SK-N-SH (cell line): ENCODE measurements around the gene CATSPERB. TPM values are rescaled to one million over a fixed set of nuclear protein-coding genes. Genes with fewer than 3 reads are reported as not detected.

Experiments
- CTCF ChIA-PET: fragments of 300-600, 350-600 bp; formaldehyde crosslinking; extraction: SDS; loops from one replicate; lab custom pipeline; 2021; lab: Yijun Ruan, JAX
- POLR2A ChIA-PET: fragments of 350-600 bp; sonication (Branson Sonifier 250); formaldehyde crosslinking; extraction: SDS; loops from one replicate; lab custom pipeline; 2020; ENCODE audit warnings: antibody characterized with exemption, inconsistent platforms; lab: Yijun Ruan, JAX
- DNase-seq: peaks from one replicate; pipeline ENCODE4 v3.0.0; 2012
- H2AFZ ChIP-seq: fragments of 200-600 bp; sonication (generic); 2 replicates; pipeline ENCODE4 v1.8.1; 2016; ENCODE audit warnings: antibody characterized with exemption, mild to moderate bottlenecking, low read depth
- H3F3A ChIP-seq: fragments of 200-600 bp; sonication (generic); replicated peaks from 2 replicates; pipeline ENCODE3; 2016; ENCODE audit warnings: antibody characterized with exemption, mild to moderate bottlenecking; ENCODE audit not compliant: insufficient read depth
- H3K27ac ChIP-seq, 2 experiments: fragments of 200-500 bp in 1 of 2; fragments of 200-600 bp in 1 of 2; sonication (Bioruptor generic) in 1 of 2; sonication (generic), shearing (Covaris generic) in 1 of 2; 2 replicates each; pipeline versions ENCODE4 v1.5.1 to v1.6.1; 2014 to 2016; ENCODE audit warnings: low read depth in 2 of 2, inconsistent platforms in 1 of 2, low read length in 1 of 2, mild to moderate bottlenecking in 1 of 2, mixed read lengths in 1 of 2
- H3K27me3 ChIP-seq: fragments of 200-600 bp; sonication (generic), shearing (Covaris generic); 2 replicates; pipeline ENCODE4 v1.6.1; 2016; ENCODE audit warnings: mixed run types; ENCODE audit not compliant: insufficient read depth
- H3K36me3 ChIP-seq, 2 experiments: fragments of 200-500 bp in 1 of 2; fragments of 200-600 bp in 1 of 2; sonication (Bioruptor generic) in 1 of 2; sonication (generic) in 1 of 2; replicated peaks in 1 of 2; 2 replicates each; pipeline versions ENCODE3 to v1.5.1; 2014 to 2016; ENCODE audit warnings: low read length in 1 of 2, mild to moderate bottlenecking in 1 of 2; ENCODE audit not compliant: insufficient read depth in 2 of 2, control insufficient read depth in 1 of 2
- H3K4me1 ChIP-seq, 2 experiments: fragments of 200-500 bp in 1 of 2; fragments of 200-600 bp in 1 of 2; sonication (Bioruptor generic) in 1 of 2; sonication (generic), shearing (Covaris generic) in 1 of 2; 2 replicates each; pipeline versions ENCODE4 v1.5.1 to v1.6.1; 2014 to 2016; ENCODE audit warnings: low read depth in 1 of 2, low read length in 1 of 2, mixed run types in 1 of 2; ENCODE audit not compliant: insufficient read depth in 2 of 2, control insufficient read depth in 1 of 2
- H3K4me2 ChIP-seq: fragments of 200-600 bp; sonication (generic), shearing (Covaris generic); 2 replicates; pipeline ENCODE4 v1.6.1; 2017; ENCODE audit warnings: mixed run types
- H3K4me3 ChIP-seq, 2 experiments: fragments of 200-500 bp in 1 of 2; fragments of 200-600 bp in 1 of 2; sonication (Bioruptor generic) in 1 of 2; sonication (generic), shearing (Covaris generic) in 1 of 2; 2 replicates each; pipeline versions ENCODE4 v1.5.1 to v1.8.1; 2014 to 2016; ENCODE audit warnings: low read depth in 2 of 2, inconsistent platforms in 1 of 2, low read length in 1 of 2, mild to moderate bottlenecking in 1 of 2, mixed read lengths in 1 of 2, moderate library complexity in 1 of 2
- H3K79me2 ChIP-seq: fragments of 200-600 bp; sonication (generic); 2 replicates; pipeline ENCODE4 v1.8.1; 2017; ENCODE audit warnings: mild to moderate bottlenecking; ENCODE audit not compliant: insufficient read depth
- H3K9ac ChIP-seq: fragments of 200-600 bp; sonication (generic); 2 replicates; pipeline ENCODE4 v1.6.1; 2017; ENCODE audit warnings: mixed run types
- H3K9me2 ChIP-seq: fragments of 200-600 bp; sonication (generic); 2 replicates; pipeline ENCODE4 v1.6.1; 2017; ENCODE audit warnings: mixed run types
- H3K9me3 ChIP-seq: fragments of 200-600 bp; sonication (generic); 2 replicates; pipeline ENCODE4 v1.6.1; 2017; ENCODE audit warnings: mixed run types, mild to moderate bottlenecking, moderate library complexity
- H4K20me1 ChIP-seq: fragments of 200-600 bp; sonication (generic); 2 replicates; pipeline ENCODE4 v1.6.1; 2017; ENCODE audit warnings: mild to moderate bottlenecking, mixed run types; ENCODE audit not compliant: insufficient read depth
- EP300 ChIP-seq, 2 experiments: IDR thresholded peaks; 2 replicates each; pipeline versions ENCODE4 v1.4.0 to v1.6.1; 2012; ENCODE audit warnings: borderline replicate concordance in 1 of 2, low read depth in 1 of 2, low read length in 1 of 2
- FOXJ3 ChIP-seq: sonication (generic); formaldehyde crosslinking; IDR thresholded peaks from 2 replicates; pipeline ENCODE4 v1.5.1; 2020; ENCODE audit warnings: mild to moderate bottlenecking, missing genetic modification reagents
- GABPA ChIP-seq: IDR thresholded peaks from 2 replicates; pipeline ENCODE4 v1.4.0; 2012; ENCODE audit warnings: low read depth, mild to moderate bottlenecking
- GATA2 ChIP-seq: sonication (generic); formaldehyde crosslinking; IDR thresholded peaks from 2 replicates; pipeline ENCODE4 v1.5.0; 2020; ENCODE audit warnings: mild to moderate bottlenecking, missing genetic modification reagents
- IRF3 ChIP-seq: fragments of 150-350 bp; IDR thresholded peaks from 2 replicates; pipeline ENCODE4 v1.6.1; 2016; ENCODE audit warnings: mild to moderate bottlenecking, low read depth, low read length
- MEF2A ChIP-seq: IDR thresholded peaks from 2 replicates; pipeline ENCODE4 v1.4.0; 2012; ENCODE audit warnings: low read depth, borderline replicate concordance
- MXI1 ChIP-seq: IDR thresholded peaks from 2 replicates; pipeline ENCODE4 v1.6.1; 2012; ENCODE audit warnings: mild to moderate bottlenecking, low read depth, low read length, improper control_type of control experiment
- NRF1 ChIP-seq: IDR thresholded peaks from 2 replicates; pipeline ENCODE4 v1.6.1; 2012; ENCODE audit warnings: low read depth, mild to moderate bottlenecking, low read length
- RCOR1 ChIP-seq: fragments of 150-350 bp; IDR thresholded peaks from 2 replicates; pipeline ENCODE4 v1.6.1; 2017; ENCODE audit warnings: antibody characterized with exemption, low read length
- RFX5 ChIP-seq: IDR thresholded peaks from 2 replicates; pipeline ENCODE4 v1.6.1; 2012; ENCODE audit warnings: mild to moderate bottlenecking, improper control_type of control experiment, low read length
- RXRA ChIP-seq: IDR thresholded peaks from 2 replicates; pipeline ENCODE4 v1.4.0; 2012; ENCODE audit warnings: low read depth, mild to moderate bottlenecking, borderline replicate concordance
- SMC3 ChIP-seq: IDR thresholded peaks from 2 replicates; pipeline ENCODE4 v1.6.1; 2012; ENCODE audit warnings: low read depth, low read length, improper control_type of control experiment
- TCF12 ChIP-seq: IDR thresholded peaks from 2 replicates; pipeline ENCODE4 v1.4.0; 2012
- USF2 ChIP-seq: fragments of 150-350 bp; IDR thresholded peaks from 2 replicates; pipeline ENCODE4 v1.6.1; 2017; ENCODE audit warnings: antibody characterized with exemption, low read length, low read depth, borderline replicate concordance
- YY1 ChIP-seq: IDR thresholded peaks from 2 replicates; pipeline ENCODE4 v1.4.0; 2012; ENCODE audit warnings: low read depth, mild to moderate bottlenecking
- WGBS: methylation state at CpG from one replicate; pipeline ENCODE4 v1.1.6; 2017; ENCODE audit warnings: low lambda C conversion rate; 5-methylcytosine and 5-hydroxymethylcytosine counted together
- polyA plus RNA-seq, 3 experiments: library from polyadenylated mRNA; depleted of rRNA; stranded (reverse); fragments of >200 nt; gene quantifications; 2 replicates each; pipeline ENCODE4 v1.2.3, GENCODE V29; 2012
- TF ChIP-seq, protein P1 (sequence below): IDR thresholded peaks from 2 replicates; pipeline ENCODE4 v1.6.1; 2012; ENCODE audit warnings: mild to moderate bottlenecking, low read depth, low read length, moderate library complexity
- TF ChIP-seq, protein P2 (sequence below): IDR thresholded peaks from 2 replicates; pipeline ENCODE4; 2012

Gene CATSPERB
- polyA plus RNA-seq, 1 of the 3 experiments (the other 2 are of a cell fraction) = 0.08 TPM

GRCh38 chr14:91609161-91609560, 122.7 kb downstream of the CATSPERB start:
- H3K27ac ChIP-seq = no peak overlapping the region
- no peaks in the 10 kb centered on the region for H3K27me3 ChIP-seq
- DNase-seq = no peak
- H3K9me3 ChIP-seq = no peaks in the 10 kb centered on the region
- ChIA-PET POLR2A (no interaction called here), CTCF (no interaction called here)
- H4K20me1 ChIP-seq = no peaks in the 10 kb centered on the region
- H3K79me2 ChIP-seq = no peaks in the 10 kb centered on the region
- no peak overlapping the region for H3K4me3 ChIP-seq
- no peaks in the 10 kb centered on the region for H3K9me2 ChIP-seq
- no peaks in the 10 kb centered on the region for H3K36me3 ChIP-seq
- no peak overlapping the region for H3K9ac ChIP-seq
- peaks cover 8% of the 10 kb centered on the region for H3F3A ChIP-seq
- H3K4me1 ChIP-seq = peaks cover 0 to 7% of the 10 kb centered on the region in 2 experiments; a peak in 1 of 4 replicates
- 11% methylated on average over 3 of the region's 3 CpGs for WGBS
- H2AFZ ChIP-seq = no peak overlapping the region
- no peak overlapping the region for H3K4me2 ChIP-seq
- TF ChIP-seq EP300 (IDR thresholded peaks at IDR 0.05; ENCODE audit: borderline replicate concordance in 1 of 2, low read depth in 1 of 2, low read length in 1 of 2) (no peak), MXI1 (no peak), GATA2 (CRISPR knock-in tag) (no peak), YY1 (no peak), GABPA (no peak), NRF1 (no peak), RXRA (no peak), USF2 (no peak), TCF12 (no peak), MEF2A (no peak), RFX5 (no peak), RCOR1 (no peak), IRF3 (no peak), SMC3 (no peak), FOXJ3 (CRISPR knock-in tag) (no peak)
- TF ChIP-seq, protein P1, sequence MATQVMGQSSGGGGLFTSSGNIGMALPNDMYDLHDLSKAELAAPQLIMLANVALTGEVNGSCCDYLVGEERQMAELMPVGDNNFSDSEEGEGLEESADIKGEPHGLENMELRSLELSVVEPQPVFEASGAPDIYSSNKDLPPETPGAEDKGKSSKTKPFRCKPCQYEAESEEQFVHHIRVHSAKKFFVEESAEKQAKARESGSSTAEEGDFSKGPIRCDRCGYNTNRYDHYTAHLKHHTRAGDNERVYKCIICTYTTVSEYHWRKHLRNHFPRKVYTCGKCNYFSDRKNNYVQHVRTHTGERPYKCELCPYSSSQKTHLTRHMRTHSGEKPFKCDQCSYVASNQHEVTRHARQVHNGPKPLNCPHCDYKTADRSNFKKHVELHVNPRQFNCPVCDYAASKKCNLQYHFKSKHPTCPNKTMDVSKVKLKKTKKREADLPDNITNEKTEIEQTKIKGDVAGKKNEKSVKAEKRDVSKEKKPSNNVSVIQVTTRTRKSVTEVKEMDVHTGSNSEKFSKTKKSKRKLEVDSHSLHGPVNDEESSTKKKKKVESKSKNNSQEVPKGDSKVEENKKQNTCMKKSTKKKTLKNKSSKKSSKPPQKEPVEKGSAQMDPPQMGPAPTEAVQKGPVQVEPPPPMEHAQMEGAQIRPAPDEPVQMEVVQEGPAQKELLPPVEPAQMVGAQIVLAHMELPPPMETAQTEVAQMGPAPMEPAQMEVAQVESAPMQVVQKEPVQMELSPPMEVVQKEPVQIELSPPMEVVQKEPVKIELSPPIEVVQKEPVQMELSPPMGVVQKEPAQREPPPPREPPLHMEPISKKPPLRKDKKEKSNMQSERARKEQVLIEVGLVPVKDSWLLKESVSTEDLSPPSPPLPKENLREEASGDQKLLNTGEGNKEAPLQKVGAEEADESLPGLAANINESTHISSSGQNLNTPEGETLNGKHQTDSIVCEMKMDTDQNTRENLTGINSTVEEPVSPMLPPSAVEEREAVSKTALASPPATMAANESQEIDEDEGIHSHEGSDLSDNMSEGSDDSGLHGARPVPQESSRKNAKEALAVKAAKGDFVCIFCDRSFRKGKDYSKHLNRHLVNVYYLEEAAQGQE = no peak
- TF ChIP-seq, protein P2, sequence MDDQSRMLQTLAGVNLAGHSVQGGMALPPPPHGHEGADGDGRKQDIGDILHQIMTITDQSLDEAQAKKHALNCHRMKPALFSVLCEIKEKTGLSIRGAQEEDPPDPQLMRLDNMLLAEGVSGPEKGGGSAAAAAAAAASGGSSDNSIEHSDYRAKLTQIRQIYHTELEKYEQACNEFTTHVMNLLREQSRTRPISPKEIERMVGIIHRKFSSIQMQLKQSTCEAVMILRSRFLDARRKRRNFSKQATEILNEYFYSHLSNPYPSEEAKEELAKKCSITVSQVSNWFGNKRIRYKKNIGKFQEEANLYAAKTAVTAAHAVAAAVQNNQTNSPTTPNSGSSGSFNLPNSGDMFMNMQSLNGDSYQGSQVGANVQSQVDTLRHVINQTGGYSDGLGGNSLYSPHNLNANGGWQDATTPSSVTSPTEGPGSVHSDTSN = no peak
